Panc1 (cell line): ENCODE measurements around the gene SART1. TPM values are rescaled to one million over a fixed set of nuclear protein-coding genes. Genes with fewer than 3 reads are reported as not detected.

Experiments
- ATAC-seq: fragments of 200-7000 bp; cut with Tn5 transposase; 2 replicates; pipeline ENCODE4 v1.9.1; 2020; ENCODE audit warnings: mild to moderate bottlenecking, moderate library complexity
- BruUV-seq: library from RNA; stranded (reverse); fragments of 400-500 nt; replicated peaks from 2 replicates; lab custom pipeline; 2021; lab: Mats Ljungman, UMichigan
- CTCF ChIA-PET: fragments of 300-600 bp; sonication (Branson Sonifier 250); formaldehyde crosslinking; loops from one replicate; lab custom pipeline; 2022; ENCODE audit warnings: antibody characterized with exemption; lab: Charles Lee
- POLR2A ChIA-PET: fragments of 300-600 bp; sonication (Branson Sonifier 250); formaldehyde crosslinking; loops from one replicate; lab custom pipeline; 2022; ENCODE audit warnings: antibody characterized with exemption; lab: Charles Lee
- DNase-seq: peaks from one replicate; pipeline ENCODE4 v3.0.0-alpha.2; 2010; ENCODE audit warnings: low read depth, low spot score
- H3K27ac ChIP-seq: 2 replicates; pipeline ENCODE4 v1.5.1; 2011; ENCODE audit warnings: mild to moderate bottlenecking, low read length, inconsistent platforms
- H3K27me3 ChIP-seq: fragments of 200-500 bp; sonication (Bioruptor generic); 2 replicates; pipeline ENCODE4 v1.6.0; 2014; ENCODE audit warnings: low read length, inconsistent platforms; ENCODE audit not compliant: control insufficient read depth, insufficient read depth
- H3K36me3 ChIP-seq: fragments of 200-500 bp; sonication (Bioruptor generic); 2 replicates; pipeline ENCODE4 v1.5.1; 2014; ENCODE audit warnings: inconsistent platforms, mild to moderate bottlenecking, low read length, moderate library complexity; ENCODE audit not compliant: control insufficient read depth, insufficient read depth
- H3K4me1 ChIP-seq: 2 replicates; pipeline ENCODE4 v1.5.1; 2011; ENCODE audit warnings: inconsistent platforms, mild to moderate bottlenecking, low read length, moderate library complexity; ENCODE audit not compliant: control insufficient read depth, insufficient read depth
- H3K4me3 ChIP-seq, 2 experiments: 2 replicates each; pipeline ENCODE4 v1.5.1; 2011 to 2012; ENCODE audit warnings: low read depth in 2 of 2, low read length in 2 of 2, mild to moderate bottlenecking in 2 of 2, inconsistent platforms in 1 of 2, moderate library complexity in 1 of 2
- H3K9me3 ChIP-seq: fragments of 200-500 bp; sonication (Bioruptor generic); 2 replicates; pipeline ENCODE4 v1.5.1; 2014; ENCODE audit warnings: low read depth, mild to moderate bottlenecking, inconsistent platforms, low read length, moderate library complexity; ENCODE audit not compliant: control insufficient read depth, insufficient read depth
- CTCF ChIP-seq: fragments of 450-650 bp; IDR thresholded peaks from 2 replicates; pipeline ENCODE4 v1.5.1; 2017; ENCODE audit warnings: mild to moderate bottlenecking
- POLR2AphosphoS5 ChIP-seq: IDR thresholded peaks from 2 replicates; pipeline ENCODE4 v1.6.1; 2012; ENCODE audit warnings: mild to moderate bottlenecking, low read depth, low read length, moderate library complexity
- REST ChIP-seq, 2 experiments: IDR thresholded peaks; 2 replicates each; pipeline ENCODE4 v1.6.1; 2011 to 2012; ENCODE audit warnings: low read depth in 2 of 2, control low read depth in 1 of 2, low read length in 1 of 2, mild to moderate bottlenecking in 1 of 2, moderate library complexity in 1 of 2; ENCODE audit not compliant: insufficient read depth in 1 of 2
- SIN3A ChIP-seq: IDR thresholded peaks from 2 replicates; pipeline ENCODE4 v1.6.1; 2012; ENCODE audit warnings: low read depth, mild to moderate bottlenecking, low read length, moderate library complexity, borderline replicate concordance; ENCODE audit not compliant: insufficient read depth
- TCF7L2 ChIP-seq: IDR thresholded peaks from 2 replicates; pipeline ENCODE4 v1.6.1; 2011; ENCODE audit warnings: mild to moderate bottlenecking, low read depth, low read length, inconsistent platforms
- in situ Hi-C: cut with HindIII; loops from 2 replicates; pipeline ENCODE4 v1.10.0; 2016; ENCODE audit warnings: low sequenced_read_pairs, low pct_unique_long_range_greater_than_20kb
- intact Hi-C: fragments of 100-400 bp; cut with micrococcal nuclease; formaldehyde crosslinking; loops from one replicate; pipeline ENCODE4 v1.10.0; 2022; ENCODE audit not compliant: unreplicated experiment
- total RNA-seq: library from RNA; stranded (reverse); gene quantifications from one replicate; pipeline ENCODE4 v1.2.1, GENCODE V29; 2021; ENCODE audit not compliant: unreplicated experiment

Gene SART1
- total RNA-seq, 1 experiment from 2014 or later: 76.4 TPM

GRCh38 chr11:65967329-65967934 lies 5.9 kb downstream of the SART1 start:
- ATAC-seq (no peak), DNase-seq (no peak)
- CTCF ChIA-PET: no interaction called here
- no TSS peak for BruUV-seq
- POLR2A ChIA-PET: interaction anchor here (0.6 kb wide), 1 partner anchor 44 kb away, joined by 8 read pairs; no protein-coding TSS in a partner anchor
- TF ChIP-seq POLR2AphosphoS5: no peak
- TF ChIP-seq REST (IDR thresholded peaks at IDR 0.05; ENCODE audit: insufficient read depth in 1 of 2, low read depth in 2 of 2, low read length in 1 of 2): no peak
- TF ChIP-seq TCF7L2: no peak
- no peak for TF ChIP-seq SIN3A
- TF ChIP-seq CTCF: no peak
- in situ Hi-C loops (no loop called here), intact Hi-C loops (no loop called here)
- Histone ChIP-seq H3K27me3 (no peaks in the 10 kb centered on the region), H3K4me3 (no peak overlapping the region), H3K4me1 (peaks cover 13% of the 10 kb centered on the region), H3K36me3 (peaks cover 8% of the 10 kb centered on the region; the same call in 1 of the 2 replicates), H3K27ac (no peak overlapping the region), H3K9me3 (no peaks in the 10 kb centered on the region)

- Histone ChIP-seq H3K27me3 (no peaks in the 10 kb centered on the region), H3K27ac (no peak overlapping the region), H3K4me1 (peaks cover 5% of the 10 kb centered on the region; the same call in 1 of the 2 replicates), H3K9me3 (no peaks in the 10 kb centered on the region), H3K4me3 (no peak overlapping the region), H3K36me3 (peaks cover 11% of the 10 kb centered on the region)
- ChIA-PET POLR2A (interaction anchor here (0.6 kb wide), 1 partner anchor 79 kb away, joined by 3 read pairs; the partner anchor contains the start of gene CCDC85B), CTCF (no interaction called here)
- intact Hi-C loops: no loop called here
- TF ChIP-seq CTCF (no peak), POLR2AphosphoS5 (no peak), SIN3A (no peak), REST (IDR thresholded peaks at IDR 0.05; ENCODE audit: insufficient read depth in 1 of 2, low read depth in 2 of 2, low read length in 1 of 2) (no peak), TCF7L2 (no peak)
- in situ Hi-C loops: no loop called here
- BruUV-seq: no TSS peak
- ATAC-seq (no peak), DNase-seq (no peak)
Observed at GRCh38 chr11:65968600-65969482, 7.3 kb downstream of the SART1 start.
